Measurements from ENCODE around the gene ISL2. TPM values are rescaled to one million over a fixed set of nuclear protein-coding genes. Genes with fewer than 3 reads are reported as not detected.

Gene ISL2
- total and polyA plus RNA-seq, 2 experiments from 2014 or later: not detected

- H3K27me3 ChIP-seq: peaks cover 52% of the 10 kb centered on the region
- no peak overlapping the region for H3K4me3 ChIP-seq
- TF ChIP-seq, protein P1, sequence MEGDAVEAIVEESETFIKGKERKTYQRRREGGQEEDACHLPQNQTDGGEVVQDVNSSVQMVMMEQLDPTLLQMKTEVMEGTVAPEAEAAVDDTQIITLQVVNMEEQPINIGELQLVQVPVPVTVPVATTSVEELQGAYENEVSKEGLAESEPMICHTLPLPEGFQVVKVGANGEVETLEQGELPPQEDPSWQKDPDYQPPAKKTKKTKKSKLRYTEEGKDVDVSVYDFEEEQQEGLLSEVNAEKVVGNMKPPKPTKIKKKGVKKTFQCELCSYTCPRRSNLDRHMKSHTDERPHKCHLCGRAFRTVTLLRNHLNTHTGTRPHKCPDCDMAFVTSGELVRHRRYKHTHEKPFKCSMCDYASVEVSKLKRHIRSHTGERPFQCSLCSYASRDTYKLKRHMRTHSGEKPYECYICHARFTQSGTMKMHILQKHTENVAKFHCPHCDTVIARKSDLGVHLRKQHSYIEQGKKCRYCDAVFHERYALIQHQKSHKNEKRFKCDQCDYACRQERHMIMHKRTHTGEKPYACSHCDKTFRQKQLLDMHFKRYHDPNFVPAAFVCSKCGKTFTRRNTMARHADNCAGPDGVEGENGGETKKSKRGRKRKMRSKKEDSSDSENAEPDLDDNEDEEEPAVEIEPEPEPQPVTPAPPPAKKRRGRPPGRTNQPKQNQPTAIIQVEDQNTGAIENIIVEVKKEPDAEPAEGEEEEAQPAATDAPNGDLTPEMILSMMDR (IDR thresholded peaks at IDR 0.05; ENCODE audit: low read depth, low read length): no peak
- H3K9me3 ChIP-seq (ENCODE audit: low read depth): no peaks in the 10 kb centered on the region
- H3K27ac ChIP-seq: no peak overlapping the region
- no peaks in the 10 kb centered on the region for H3K4me1 ChIP-seq (ENCODE audit: low read depth)
- H3K36me3 ChIP-seq: no peaks in the 10 kb centered on the region
- DNase-seq (ENCODE audit: low read depth in 1 of 2, low spot score in 1 of 2): no peak
These were observed 16.5 kb downstream of the ISL2 start for GRCh38 chr15:76353023-76353577.

GRCh38 chr15:76353903-76354302, 17.3 kb downstream of the ISL2 start:
- no peaks in the 10 kb centered on the region for H3K9me3 ChIP-seq (ENCODE audit: low read depth)
- H3K4me3 ChIP-seq: no peak overlapping the region
- H3K4me1 ChIP-seq (ENCODE audit: low read depth): no peaks in the 10 kb centered on the region
- H3K36me3 ChIP-seq: no peaks in the 10 kb centered on the region
- no peak for DNase-seq (ENCODE audit: low read depth in 1 of 2, low spot score in 1 of 2)
- no peak overlapping the region for H3K27ac ChIP-seq
- TF ChIP-seq, protein P1 (IDR thresholded peaks at IDR 0.05; ENCODE audit: low read depth, low read length): no peak
- peaks cover 44% of the 10 kb centered on the region for H3K27me3 ChIP-seq

DNA sequence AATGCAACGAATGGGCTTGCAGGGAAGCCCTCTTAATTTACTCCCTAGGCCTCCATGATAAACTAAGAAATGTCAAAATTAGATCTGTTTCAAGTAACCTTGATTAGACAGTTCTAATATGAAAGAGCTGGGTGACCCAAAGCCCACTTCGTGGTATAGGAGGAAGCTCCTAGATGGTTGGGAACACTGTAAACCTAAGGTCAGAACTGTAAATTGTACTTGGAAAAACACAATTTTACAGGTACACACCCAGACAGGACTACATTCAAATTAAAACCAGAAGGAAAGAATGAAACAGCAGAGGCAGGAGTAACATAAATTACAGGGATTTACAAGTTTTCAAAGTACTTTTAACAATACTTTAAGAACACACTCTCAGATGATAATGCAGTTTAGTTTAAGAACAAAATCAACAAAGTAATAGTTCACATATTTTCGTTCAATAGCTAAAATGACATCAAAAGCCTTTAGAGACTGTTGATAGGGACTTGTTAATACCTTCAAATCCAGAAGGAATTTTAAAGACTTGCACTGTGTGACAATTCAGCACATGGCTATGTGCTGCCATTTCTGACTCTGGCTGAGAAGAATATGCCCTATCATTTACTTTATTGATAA, 18.4 kb downstream of the ISL2 start:
- peaks cover 34% of the 10 kb centered on the region for H3K27me3 ChIP-seq
- no peak overlapping the region for H3K27ac ChIP-seq
- H3K36me3 ChIP-seq: no peaks in the 10 kb centered on the region
- H3K4me1 ChIP-seq (ENCODE audit: low read depth): no peaks in the 10 kb centered on the region
- TF ChIP-seq, protein P1 (IDR thresholded peaks at IDR 0.05; ENCODE audit: low read depth, low read length): no peak
- no peak for DNase-seq (ENCODE audit: low read depth in 1 of 2, low spot score in 1 of 2)
- H3K9me3 ChIP-seq (ENCODE audit: low read depth): no peaks in the 10 kb centered on the region
- H3K4me3 ChIP-seq: no peak overlapping the region

- no peaks in the 10 kb centered on the region for H3K9me3 ChIP-seq (ENCODE audit: low read depth)
- TF ChIP-seq, protein P1 (IDR thresholded peaks at IDR 0.05; ENCODE audit: low read depth, low read length): no peak
- H3K4me3 ChIP-seq: no peak overlapping the region
- no peaks in the 10 kb centered on the region for H3K4me1 ChIP-seq (ENCODE audit: low read depth)
- H3K27ac ChIP-seq: no peak overlapping the region
- H3K36me3 ChIP-seq: no peaks in the 10 kb centered on the region
- peaks cover 6% of the 10 kb centered on the region for H3K27me3 ChIP-seq
- no peak for DNase-seq (ENCODE audit: low read depth in 1 of 2, low spot score in 1 of 2)
These were observed 21.9 kb downstream of the ISL2 start for GRCh38 chr15:76358453-76358852.

DNA sequence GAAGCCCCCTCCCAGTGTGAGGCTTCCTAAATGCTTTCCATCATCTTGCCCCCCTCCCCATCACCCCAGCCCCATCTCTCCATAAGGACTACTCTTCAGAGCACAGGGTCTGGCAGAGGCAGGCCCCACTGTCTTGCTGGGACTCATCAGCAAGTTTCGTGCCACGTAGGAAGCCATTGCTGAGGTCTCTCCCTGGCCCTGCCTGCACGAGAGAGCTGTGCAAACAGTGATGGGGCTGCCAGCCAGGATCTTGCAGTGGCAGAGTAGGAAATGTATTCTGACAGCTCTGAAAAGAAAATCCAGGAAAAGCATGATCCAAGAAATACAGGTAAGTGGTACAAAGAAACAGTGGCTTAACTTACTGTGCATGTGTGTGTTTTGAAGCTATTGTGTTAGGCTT, 22.6 kb downstream of the ISL2 start:
- no peak for DNase-seq (ENCODE audit: low read depth in 1 of 2, low spot score in 1 of 2)
- TF ChIP-seq, protein P1 (IDR thresholded peaks at IDR 0.05; ENCODE audit: low read depth, low read length): no peak
- no peaks in the 10 kb centered on the region for H3K9me3 ChIP-seq (ENCODE audit: low read depth)
- no peaks in the 10 kb centered on the region for H3K4me1 ChIP-seq (ENCODE audit: low read depth)
- H3K36me3 ChIP-seq: no peaks in the 10 kb centered on the region
- H3K4me3 ChIP-seq: no peak overlapping the region
- no peak overlapping the region for H3K27ac ChIP-seq
- peaks cover 2% of the 10 kb centered on the region for H3K27me3 ChIP-seq
